Ishikawa (cell line): ENCODE measurements around the gene TPK1.

Source experiments
- CEBPB ChIP-seq: IDR thresholded peaks from 2 replicates; pipeline ENCODE4 v1.6.1; 2012
- CREB1 ChIP-seq: IDR thresholded peaks from 2 replicates; pipeline ENCODE4 v1.6.1; 2012; ENCODE audit warnings: low read depth
- EGR1 ChIP-seq: IDR thresholded peaks from 2 replicates; pipeline ENCODE4 v1.6.1; 2012
- EP300 ChIP-seq: IDR thresholded peaks from 2 replicates; pipeline ENCODE4 v1.6.1; 2012; ENCODE audit warnings: borderline replicate concordance
- FOXM1 ChIP-seq: IDR thresholded peaks from 2 replicates; pipeline ENCODE4 v1.6.1; 2012; ENCODE audit warnings: low read depth, borderline replicate concordance
- NFIC ChIP-seq: IDR thresholded peaks from 2 replicates; pipeline ENCODE4 v1.6.1; 2012
- RAD21 ChIP-seq: IDR thresholded peaks from 2 replicates; pipeline ENCODE4 v1.6.1; 2012; ENCODE audit warnings: low read depth
- REST ChIP-seq: IDR thresholded peaks from 2 replicates; pipeline ENCODE4 v1.6.1; 2012; ENCODE audit warnings: low read depth, mild to moderate bottlenecking
- TAF1 ChIP-seq: IDR thresholded peaks from 2 replicates; pipeline ENCODE4 v1.6.1; 2012; ENCODE audit warnings: low read depth, mild to moderate bottlenecking
- TCF12 ChIP-seq: IDR thresholded peaks from 2 replicates; pipeline ENCODE4 v1.6.1; 2012; ENCODE audit warnings: low read depth
- YY1 ChIP-seq: IDR thresholded peaks from 2 replicates; pipeline ENCODE4 v1.6.1; 2012; ENCODE audit warnings: low read depth
- ZBTB7A ChIP-seq: IDR thresholded peaks from 2 replicates; pipeline ENCODE4 v1.6.1; 2012; ENCODE audit warnings: low read depth
- TF ChIP-seq, protein P1 (sequence below): IDR thresholded peaks from 2 replicates; pipeline ENCODE4 v1.6.1; 2012
- TF ChIP-seq, protein P2 (sequence below): IDR thresholded peaks from 2 replicates; pipeline ENCODE4 v1.6.1; 2012

GRCh38 chr7:144725070-144725469, 110.8 kb downstream of the TPK1 start:
- TF ChIP-seq EP300 (no peak), CREB1 (no peak), YY1 (no peak), REST (no peak), FOXM1 (no peak), TAF1 (no peak), CEBPB (no peak), RAD21 (no peak), TCF12 (no peak), EGR1 (no peak), NFIC (no peak), ZBTB7A (no peak)
- TF ChIP-seq, protein P1, sequence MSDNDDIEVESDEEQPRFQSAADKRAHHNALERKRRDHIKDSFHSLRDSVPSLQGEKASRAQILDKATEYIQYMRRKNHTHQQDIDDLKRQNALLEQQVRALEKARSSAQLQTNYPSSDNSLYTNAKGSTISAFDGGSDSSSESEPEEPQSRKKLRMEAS = no peak
- TF ChIP-seq, protein P2, sequence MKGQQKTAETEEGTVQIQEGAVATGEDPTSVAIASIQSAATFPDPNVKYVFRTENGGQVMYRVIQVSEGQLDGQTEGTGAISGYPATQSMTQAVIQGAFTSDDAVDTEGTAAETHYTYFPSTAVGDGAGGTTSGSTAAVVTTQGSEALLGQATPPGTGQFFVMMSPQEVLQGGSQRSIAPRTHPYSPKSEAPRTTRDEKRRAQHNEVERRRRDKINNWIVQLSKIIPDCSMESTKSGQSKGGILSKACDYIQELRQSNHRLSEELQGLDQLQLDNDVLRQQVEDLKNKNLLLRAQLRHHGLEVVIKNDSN = no peak
